MM.1S (cell line): ENCODE results near the gene MT1B.

Experiments used
- DNase-seq: peaks from one replicate; pipeline ENCODE4 v3.0.0-alpha.2; 2015
- H2AFZ ChIP-seq: fragments of 300-600 bp; sonication (generic); 2 replicates; pipeline ENCODE4 v1.6.0; 2016; ENCODE audit warnings: antibody characterized with exemption, low read length
- H3F3A ChIP-seq: fragments of 300-600 bp; sonication (generic); 2 replicates; pipeline ENCODE4 v1.6.1; 2016; ENCODE audit warnings: mild to moderate bottlenecking, antibody characterized with exemption, low read length, moderate library complexity, mixed read lengths; ENCODE audit not compliant: insufficient read depth
- H3K27ac ChIP-seq: fragments of 300-600 bp; sonication (generic); 2 replicates; pipeline ENCODE4 v1.5.1; 2016; ENCODE audit warnings: mild to moderate bottlenecking, low read length
- H3K27me3 ChIP-seq: fragments of 300-600 bp; sonication (generic); replicated peaks from 2 replicates; pipeline ENCODE4 v1.6.0; 2016; ENCODE audit warnings: low read length; ENCODE audit not compliant: insufficient read depth
- H3K36me3 ChIP-seq: fragments of 300-600 bp; sonication (generic); replicated peaks from 2 replicates; pipeline ENCODE4 v1.6.1; 2016; ENCODE audit warnings: mild to moderate bottlenecking, low read length, mixed read lengths; ENCODE audit not compliant: insufficient read depth
- H3K4me1 ChIP-seq: fragments of 300-600 bp; sonication (generic); 2 replicates; pipeline ENCODE4 v1.6.1; 2016; ENCODE audit warnings: low read length, mixed read lengths
- H3K4me2 ChIP-seq: fragments of 300-600 bp; sonication (generic); 2 replicates; pipeline ENCODE4 v1.6.0; 2016; ENCODE audit warnings: low read depth, low read length
- H3K4me3 ChIP-seq: fragments of 300-600 bp; sonication (generic); 2 replicates; pipeline ENCODE4 v1.5.1; 2016; ENCODE audit warnings: low read length, mixed read lengths
- H3K79me2 ChIP-seq: fragments of 300-600 bp; sonication (generic); 2 replicates; pipeline ENCODE4 v1.6.1; 2016; ENCODE audit warnings: mixed run types, low read length, mixed read lengths
- H3K9ac ChIP-seq: fragments of 300-600 bp; sonication (generic); 2 replicates; pipeline ENCODE4 v1.6.1; 2016; ENCODE audit warnings: low read length, mixed read lengths
- H3K9me2 ChIP-seq: fragments of 300-600 bp; sonication (generic); replicated peaks from 2 replicates; pipeline ENCODE4 v1.6.1; 2016; ENCODE audit warnings: mild to moderate bottlenecking, low read length, mixed read lengths; ENCODE audit not compliant: insufficient read depth
- H3K9me3 ChIP-seq: fragments of 300-600 bp; sonication (generic); replicated peaks from 2 replicates; pipeline ENCODE4 v1.6.1; 2016; ENCODE audit warnings: mild to moderate bottlenecking, low read length, mixed read lengths; ENCODE audit not compliant: insufficient read depth
- H4K20me1 ChIP-seq: fragments of 300-600 bp; sonication (generic); 2 replicates; pipeline ENCODE4 v1.6.1; 2016; ENCODE audit warnings: mild to moderate bottlenecking, low read length, moderate library complexity, mixed read lengths; ENCODE audit not compliant: insufficient read depth
- CTCF ChIP-seq: fragments of 300-600 bp; sonication (generic); IDR thresholded peaks from 2 replicates; pipeline ENCODE4 v1.5.1; 2016; ENCODE audit warnings: antibody characterized with exemption, low read length, mixed read lengths
- EZH2 ChIP-seq: fragments of 300-600 bp; sonication (generic); optimal IDR thresholded peaks from 2 replicates; pipeline ENCODE3; 2017; ENCODE audit warnings: low read depth, mild to moderate bottlenecking, antibody characterized with exemption, low read length, mixed read lengths
- EZH2phosphoT487 ChIP-seq: fragments of 300-600 bp; sonication (generic); IDR thresholded peaks from 2 replicates; pipeline ENCODE4 v1.6.1; 2018; ENCODE audit warnings: antibody characterized with exemption, low read length

The MT1B gene

DNA sequence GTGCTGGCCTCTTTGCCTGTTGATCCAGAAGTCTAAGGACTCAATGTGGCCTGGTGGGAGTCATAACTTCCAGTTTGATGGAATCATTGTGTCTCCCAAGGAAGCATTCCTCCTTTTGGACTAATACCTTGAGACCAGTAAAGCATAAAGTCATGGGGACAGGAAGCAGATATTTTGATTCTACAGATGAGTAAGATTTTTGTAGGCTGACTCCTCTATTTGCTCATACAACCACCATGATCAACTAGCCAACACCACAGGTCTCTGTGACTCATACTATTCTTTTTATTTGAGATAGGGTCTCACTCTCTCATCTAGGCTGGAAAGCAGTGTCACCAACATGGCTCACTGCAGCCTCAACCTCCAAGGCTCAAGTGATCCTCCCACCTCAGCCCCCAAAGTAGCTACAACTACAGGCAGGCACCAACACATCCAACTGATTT, 37.1 kb upstream of the MT1B start:
- Histone ChIP-seq H3K4me2 (no peak overlapping the region), H3K36me3 (no peaks in the 10 kb centered on the region), H3K9ac (no peak overlapping the region), H3K4me1 (peaks cover 12% of the 10 kb centered on the region; the same call in 1 of the 2 replicates), H3K79me2 (no peaks in the 10 kb centered on the region), H2AFZ (no peak overlapping the region), H3K27ac (no peak overlapping the region), H3K27me3 (peaks cover 47% of the 10 kb centered on the region), H4K20me1 (no peaks in the 10 kb centered on the region), H3F3A (peaks cover 4% of the 10 kb centered on the region; the same call in 1 of the 2 replicates), H3K4me3 (no peak overlapping the region), H3K9me3 (no peaks in the 10 kb centered on the region), H3K9me2 (no peaks in the 10 kb centered on the region)
- TF ChIP-seq EZH2phosphoT487, result no peak
- no peak for TF ChIP-seq EZH2
- no peak for TF ChIP-seq CTCF
- DNase-seq, result no peak

DNA sequence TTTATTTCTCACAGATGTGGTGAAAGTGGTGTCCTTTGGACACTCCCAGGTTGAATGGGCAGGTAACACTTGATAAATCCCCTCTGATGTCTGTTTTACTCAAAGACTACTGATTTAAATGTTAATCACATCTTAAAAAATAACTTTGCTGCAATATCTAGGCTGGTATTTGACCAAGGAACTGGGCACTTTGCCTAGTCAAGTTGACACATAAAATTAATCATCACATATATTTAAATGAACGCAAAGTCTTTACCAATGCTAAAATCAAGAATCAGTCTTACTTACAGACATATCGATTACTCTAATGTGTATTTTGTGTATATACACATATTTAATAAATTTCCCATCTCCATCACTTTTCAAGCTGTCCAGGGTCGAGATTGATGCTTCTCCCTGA, 36.3 kb upstream of the MT1B start:
- no peak for TF ChIP-seq EZH2
- TF ChIP-seq EZH2phosphoT487, result no peak
- TF ChIP-seq CTCF, result no peak
- Histone ChIP-seq H3K27ac (no peak overlapping the region), H4K20me1 (no peaks in the 10 kb centered on the region), H3K4me2 (no peak overlapping the region), H3F3A (no peaks in the 10 kb centered on the region), H3K9me3 (no peaks in the 10 kb centered on the region), H2AFZ (no peak overlapping the region), H3K9me2 (no peaks in the 10 kb centered on the region), H3K9ac (no peak overlapping the region), H3K4me1 (peaks cover 4% of the 10 kb centered on the region; the same call in 1 of the 2 replicates), H3K79me2 (no peaks in the 10 kb centered on the region), H3K27me3 (peaks cover 44% of the 10 kb centered on the region), H3K36me3 (no peaks in the 10 kb centered on the region), H3K4me3 (no peak overlapping the region)
- no peak for DNase-seq

DNA sequence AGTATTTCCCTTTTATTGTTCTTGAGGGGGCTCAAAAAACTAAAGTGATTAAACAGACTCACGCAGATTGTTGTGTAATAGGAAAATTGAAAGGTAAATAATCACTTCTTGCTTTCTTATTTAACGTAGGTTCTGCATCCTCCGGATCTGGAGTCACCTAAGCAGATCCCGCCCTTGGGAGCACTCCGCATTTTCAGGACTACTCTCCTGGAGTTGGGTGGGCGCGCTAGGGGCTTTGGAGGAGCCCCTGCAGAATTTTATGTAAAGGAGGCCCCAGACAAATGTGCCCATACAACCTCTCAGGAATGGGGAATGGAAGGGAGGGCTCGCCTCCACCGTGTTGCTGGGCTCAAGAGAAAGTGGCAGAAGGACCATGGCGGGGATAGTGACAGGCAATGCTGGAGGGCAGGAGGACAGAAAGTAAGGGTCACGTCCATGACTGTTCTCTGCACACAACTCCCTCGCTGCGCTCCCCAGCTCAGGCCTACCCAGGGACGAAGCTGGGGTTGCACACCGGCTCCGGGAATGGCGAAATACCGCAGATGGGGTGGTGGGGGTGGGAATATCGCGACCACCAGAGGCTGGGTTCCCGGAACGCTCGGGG, 35.0 kb upstream of the MT1B start:
- no peaks in the 10 kb centered on the region for H3F3A ChIP-seq
- TF ChIP-seq EZH2phosphoT487 (no peak), EZH2 (no peak), CTCF (no peak)
- H3K27me3 ChIP-seq, result peaks cover 33% of the 10 kb centered on the region
- no peak for DNase-seq
- H3K4me1 ChIP-seq, result no peaks in the 10 kb centered on the region
- no peak overlapping the region for H3K4me2 ChIP-seq
- no peaks in the 10 kb centered on the region for H4K20me1 ChIP-seq
- no peaks in the 10 kb centered on the region for H3K9me2 ChIP-seq
- H3K9me3 ChIP-seq, result no peaks in the 10 kb centered on the region
- H3K79me2 ChIP-seq, result no peaks in the 10 kb centered on the region
- no peak overlapping the region for H3K4me3 ChIP-seq
- no peak overlapping the region for H3K9ac ChIP-seq
- no peak overlapping the region for H2AFZ ChIP-seq
- H3K27ac ChIP-seq, result no peak overlapping the region
- H3K36me3 ChIP-seq, result no peaks in the 10 kb centered on the region
